Skin epidermis (tissue), 12 donors: ENCODE data around the gene COL16A1.

Experiments used
- H3K27ac ChIP-seq, 21 experiments: fragments of 200-600 bp; sonication (generic) in 11 of 21; one replicate each; pipeline ENCODE4 v1.5.0; 2020; ENCODE audit warnings: mild to moderate bottlenecking in 3 of 21, inconsistent platforms in 2 of 21, moderate library complexity in 2 of 21
- H3K4me3 ChIP-seq, 7 experiments: fragments of 200-600 bp; sonication (generic) in 2 of 7; one replicate each; pipeline ENCODE4 v1.5.0; 2020; ENCODE audit warnings: inconsistent platforms in 2 of 7, mild to moderate bottlenecking in 2 of 7, moderate library complexity in 1 of 7

Gene COL16A1

DNA sequence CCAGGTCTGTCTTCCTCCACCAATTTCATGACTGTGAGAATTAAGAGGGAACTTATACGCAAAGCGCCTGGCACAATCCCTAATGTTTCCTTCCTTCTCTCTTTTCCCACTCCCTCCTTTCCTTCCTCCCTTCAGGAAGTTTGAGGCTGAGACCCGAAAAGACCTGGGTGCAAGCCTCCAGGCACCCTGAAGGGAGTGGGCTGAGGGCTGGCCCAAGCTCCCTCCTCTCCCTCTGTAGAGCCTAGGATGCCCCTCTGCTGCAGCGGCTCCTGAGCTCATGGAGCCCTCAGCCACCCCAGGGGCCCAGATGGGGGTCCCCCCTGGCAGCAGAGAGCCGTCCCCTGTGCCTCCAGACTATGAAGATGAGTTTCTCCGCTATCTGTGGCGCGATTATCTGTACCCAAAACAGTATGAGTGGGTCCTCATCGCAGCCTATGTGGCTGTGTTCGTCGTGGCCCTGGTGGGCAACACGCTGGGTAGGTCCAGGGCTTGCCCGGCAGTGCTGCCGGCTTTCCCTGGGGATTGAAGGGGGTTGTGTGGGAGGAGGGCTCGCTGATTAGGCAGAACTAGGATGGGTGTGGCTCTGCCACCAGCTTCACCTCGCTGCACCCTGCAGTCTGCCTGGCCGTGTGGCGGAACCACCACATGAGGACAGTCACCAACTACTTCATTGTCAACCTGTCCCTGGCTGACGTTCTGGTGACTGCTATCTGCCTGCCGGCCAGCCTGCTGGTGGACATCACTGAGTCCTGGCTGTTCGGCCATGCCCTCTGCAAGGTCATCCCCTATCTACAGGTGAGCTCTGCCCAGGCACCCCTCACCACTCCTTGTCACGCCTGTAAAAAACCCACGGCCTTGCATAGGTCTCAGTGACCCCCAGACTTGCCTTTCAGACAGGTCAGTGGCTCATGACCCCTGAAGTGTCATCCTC lies 84.6 kb downstream of the COL16A1 start:
- Histone ChIP-seq H3K27ac (no peak overlapping the region), H3K4me3 (no peak overlapping the region)

DNA sequence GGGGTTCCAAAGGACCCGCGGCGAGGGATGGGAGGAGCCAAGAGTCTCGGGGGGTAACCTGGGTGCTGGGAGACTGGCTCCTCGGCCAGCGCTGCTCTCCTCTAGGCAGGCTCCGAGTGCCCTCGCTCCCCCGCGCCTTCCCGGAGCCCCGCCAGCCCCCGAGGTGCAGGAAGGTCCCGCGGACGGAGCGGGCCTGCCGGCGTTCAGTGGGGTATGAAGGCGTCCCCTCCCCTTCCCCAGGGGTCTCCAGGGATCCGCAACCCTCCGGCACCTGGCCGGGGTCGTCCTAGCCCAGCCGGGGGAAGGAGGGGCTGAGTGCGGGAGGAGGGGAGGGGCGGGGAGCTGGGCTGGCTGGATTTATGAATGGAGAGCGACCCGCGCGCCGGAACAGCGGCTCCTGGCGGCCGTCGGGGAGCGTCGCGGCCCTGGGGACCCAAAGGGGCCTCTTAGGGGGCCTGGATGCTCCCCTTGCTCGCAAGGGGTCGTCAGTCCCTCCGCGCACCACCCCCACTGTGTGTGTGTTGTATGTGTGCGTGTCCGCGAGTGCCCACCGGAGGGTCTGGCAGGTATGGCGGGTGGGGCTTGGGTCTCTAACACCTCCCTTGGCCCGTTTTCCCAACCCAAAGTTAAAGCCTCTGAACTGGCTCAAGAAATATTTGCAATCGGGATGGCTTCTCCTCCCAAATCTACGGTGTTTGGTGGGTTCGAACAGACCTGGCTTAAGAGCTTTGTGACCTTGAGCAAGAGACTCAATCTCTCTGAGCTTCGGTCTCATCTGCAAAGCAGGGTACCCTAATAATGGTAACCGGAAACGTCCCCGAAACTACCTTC lies 85.7 kb downstream of the COL16A1 start:
- Histone ChIP-seq H3K4me3 (peak overlapping the region; percentile 2 to 44 (median 26)), H3K27ac (no peak overlapping the region)

GRCh38 chr1:31617218-31617915 lies 86.5 kb downstream of the COL16A1 start, which contains the start of gene HCRTR1:
Gene HCRTR1 (plus strand): TSS chr1:31617689. CDS start chr1:31619193, 1,504 bp downstream.
- Histone ChIP-seq H3K27ac (no peak within 1 kb of the TSS), H3K4me3 (peak within 1 kb of the TSS; percentile 2 to 44 (median 26))

DNA sequence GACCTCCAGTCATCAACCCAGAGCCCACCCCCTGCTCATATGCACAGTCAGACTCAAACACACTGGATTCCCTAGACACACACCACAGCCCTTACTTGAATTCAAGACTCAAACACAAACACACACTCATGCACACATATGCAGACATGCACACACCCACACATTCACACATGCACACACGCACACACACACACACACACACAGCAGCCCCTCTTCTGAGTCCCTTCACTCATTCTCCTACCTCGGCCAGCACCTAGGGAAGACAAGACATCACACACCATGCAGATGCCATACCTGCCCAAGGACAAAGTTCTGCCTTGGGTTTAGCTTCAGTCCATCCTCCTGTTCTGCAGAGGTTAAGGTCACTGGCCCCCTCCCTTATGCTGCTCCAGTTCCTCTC lies 87.9 kb downstream of the COL16A1 start:
- no peak overlapping the region for H3K4me3 ChIP-seq

GRCh38 chr1:31615414-31615813 lies 88.4 kb downstream of the COL16A1 start:
- Histone ChIP-seq H3K27ac (no peak overlapping the region), H3K4me3 (no peak overlapping the region)

More for the DNA sequence above, 87.9 kb downstream of the COL16A1 start:
- no peak overlapping the region for H3K27ac ChIP-seq

- H3K27ac ChIP-seq: no peak overlapping the region
- H3K4me3 ChIP-seq: no peak overlapping the region
These were observed 89.3 kb downstream of the COL16A1 start for GRCh38 chr1:31614414-31615005.

- H3K4me3 ChIP-seq: no peak overlapping the region
- H3K27ac ChIP-seq: no peak overlapping the region
These were observed 94.2 kb downstream of the COL16A1 start for GRCh38 chr1:31609514-31610118.

GRCh38 chr1:31607360-31607759 lies 96.5 kb downstream of the COL16A1 start:
- Histone ChIP-seq H3K27ac (no peak overlapping the region), H3K4me3 (no peak overlapping the region)

- Histone ChIP-seq H3K4me3 (no peak overlapping the region), H3K27ac (no peak overlapping the region)
These were observed 97.8 kb downstream of the COL16A1 start for GRCh38 chr1:31605908-31606427.
